Endodermal cell (in vitro differentiated cells): ENCODE results near the gene MBNL2. TPM values are rescaled to one million over a fixed set of nuclear protein-coding genes. Genes with fewer than 3 reads are reported as not detected.

Source experiments
- DNase-seq: peaks from one replicate; pipeline ENCODE4 v3.0.0-alpha.2; 2017
- H3K27ac ChIP-seq: 2 replicates; pipeline ENCODE4 v1.5.1; 2013; ENCODE audit warnings: mild to moderate bottlenecking, low read depth, low read length, moderate library complexity
- H3K27me3 ChIP-seq: 2 replicates; pipeline ENCODE4 v1.6.1; 2013; ENCODE audit warnings: mild to moderate bottlenecking, low read length, moderate library complexity; ENCODE audit not compliant: insufficient read depth, control insufficient read depth, poor library complexity, severe bottlenecking
- H3K36me3 ChIP-seq: 2 replicates; pipeline ENCODE4 v1.7.0; 2013; ENCODE audit warnings: mild to moderate bottlenecking, low read length, moderate library complexity; ENCODE audit not compliant: control insufficient read depth, insufficient read depth
- H3K4me1 ChIP-seq: one replicate; pipeline ENCODE4 v1.7.0; 2013; ENCODE audit warnings: low read length; ENCODE audit not compliant: control insufficient read depth, insufficient read depth
- H3K4me3 ChIP-seq: 2 replicates; pipeline ENCODE4 v1.5.1; 2013; ENCODE audit warnings: mild to moderate bottlenecking, low read length, moderate library complexity
- H3K9ac ChIP-seq: 2 replicates; pipeline ENCODE4 v1.6.1; 2013; ENCODE audit warnings: mild to moderate bottlenecking, low read length, moderate library complexity; ENCODE audit not compliant: poor library complexity, severe bottlenecking; ENCODE audit errors: extremely low read depth
- H3K9me3 ChIP-seq: 2 replicates; pipeline ENCODE4 v1.6.1; 2013; ENCODE audit warnings: mild to moderate bottlenecking, low read length, moderate library complexity; ENCODE audit not compliant: control insufficient read depth
- H3K27ac Mint-ChIP-seq: 2 replicates; pipeline ENCODE4 v1.8.0; 2020; ENCODE audit warnings: mixed read lengths
- H3K27me3 Mint-ChIP-seq: 2 replicates; pipeline ENCODE4 v1.8.0; 2021; ENCODE audit warnings: mild to moderate bottlenecking, mixed read lengths; ENCODE audit not compliant: insufficient read depth
- H3K36me3 Mint-ChIP-seq: 2 replicates; pipeline ENCODE4 v1.8.0; 2020; ENCODE audit warnings: low read depth, mixed read lengths
- H3K4me1 Mint-ChIP-seq: 2 replicates; pipeline ENCODE4 v1.8.0; 2020; ENCODE audit warnings: mixed read lengths
- H3K4me3 Mint-ChIP-seq: 2 replicates; pipeline ENCODE4 v1.8.0; 2020; ENCODE audit warnings: mild to moderate bottlenecking, moderate library complexity, mixed read lengths
- H3K9me3 Mint-ChIP-seq: 2 replicates; pipeline ENCODE4 v1.8.0; 2020; ENCODE audit warnings: mild to moderate bottlenecking, mixed read lengths
- WGBS, 2 experiments: methylation state at CpG; one replicate each; pipeline versions ENCODE4 v1.1.5 to v1.1.7; 2013; ENCODE audit warnings: missing lambda C conversion rate in 2 of 2, mixed read lengths in 1 of 2; ENCODE audit not compliant: insufficient coverage in 1 of 2, insufficient read length in 1 of 2; 5-methylcytosine and 5-hydroxymethylcytosine counted together
- total RNA-seq, 2 donors: library from RNA; stranded (reverse); fragmentation: NEBNext Ultra II Directional in 1 of 2; extraction: Animal tissue kit (Norgen Biotek cat#: 25700) in 1 of 2; gene quantifications; 2 replicates in 1 of 2; 3 replicates in 1 of 2; pipeline ENCODE4 v1.2.1, GENCODE V29; 2021
- TF ChIP-seq, protein P1 (sequence below): fragments of 200-600 bp; sonication (generic); conservative IDR thresholded peaks from 2 replicates; pipeline ENCODE4 v1.5.0; 2021; ENCODE audit warnings: antibody characterized with exemption, mild to moderate bottlenecking

Gene MBNL2
- total RNA-seq, 2 donors from 2014 or later: 1.7 to 3.3 TPM

- peaks cover 81% of the 10 kb centered on the region for H3K27me3 Mint-ChIP-seq
- no peak overlapping the region for H3K4me3 Mint-ChIP-seq
- Histone ChIP-seq H3K9me3 (peaks cover 11% of the 10 kb centered on the region), H3K27me3 (peaks cover 67% of the 10 kb centered on the region), H3K27ac (no peak overlapping the region), H3K36me3 (no peaks in the 10 kb centered on the region), H3K9ac (no peak overlapping the region), H3K4me3 (no peak overlapping the region), H3K4me1 (no peaks in the 10 kb centered on the region)
- no peaks in the 10 kb centered on the region for H3K4me1 Mint-ChIP-seq
- no peak overlapping the region for H3K27ac Mint-ChIP-seq
- no peak for DNase-seq
- peaks cover 2% of the 10 kb centered on the region for H3K9me3 Mint-ChIP-seq
- H3K36me3 Mint-ChIP-seq: no peaks in the 10 kb centered on the region
- TF ChIP-seq, protein P1, sequence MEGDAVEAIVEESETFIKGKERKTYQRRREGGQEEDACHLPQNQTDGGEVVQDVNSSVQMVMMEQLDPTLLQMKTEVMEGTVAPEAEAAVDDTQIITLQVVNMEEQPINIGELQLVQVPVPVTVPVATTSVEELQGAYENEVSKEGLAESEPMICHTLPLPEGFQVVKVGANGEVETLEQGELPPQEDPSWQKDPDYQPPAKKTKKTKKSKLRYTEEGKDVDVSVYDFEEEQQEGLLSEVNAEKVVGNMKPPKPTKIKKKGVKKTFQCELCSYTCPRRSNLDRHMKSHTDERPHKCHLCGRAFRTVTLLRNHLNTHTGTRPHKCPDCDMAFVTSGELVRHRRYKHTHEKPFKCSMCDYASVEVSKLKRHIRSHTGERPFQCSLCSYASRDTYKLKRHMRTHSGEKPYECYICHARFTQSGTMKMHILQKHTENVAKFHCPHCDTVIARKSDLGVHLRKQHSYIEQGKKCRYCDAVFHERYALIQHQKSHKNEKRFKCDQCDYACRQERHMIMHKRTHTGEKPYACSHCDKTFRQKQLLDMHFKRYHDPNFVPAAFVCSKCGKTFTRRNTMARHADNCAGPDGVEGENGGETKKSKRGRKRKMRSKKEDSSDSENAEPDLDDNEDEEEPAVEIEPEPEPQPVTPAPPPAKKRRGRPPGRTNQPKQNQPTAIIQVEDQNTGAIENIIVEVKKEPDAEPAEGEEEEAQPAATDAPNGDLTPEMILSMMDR: no peak
- 86 to 100% methylated on average over 1 to 2 of the region's 2 CpGs for WGBS, 2 experiments
These were observed 42.6 kb upstream of the MBNL2 start for GRCh38 chr13:97179501-97179900.

- no peak for DNase-seq
- Histone ChIP-seq H3K36me3 (no peaks in the 10 kb centered on the region), H3K27ac (no peak overlapping the region), H3K4me1 (no peaks in the 10 kb centered on the region), H3K9me3 (peaks cover 32% of the 10 kb centered on the region), H3K4me3 (no peak overlapping the region), H3K9ac (no peak overlapping the region), H3K27me3 (peaks cover 43% of the 10 kb centered on the region)
- Mint-ChIP-seq H3K27ac (no peak overlapping the region), H3K4me3 (no peak overlapping the region), H3K9me3 (peaks cover 21% of the 10 kb centered on the region), H3K4me1 (no peaks in the 10 kb centered on the region), H3K36me3 (no peaks in the 10 kb centered on the region), H3K27me3 (peaks cover 65% of the 10 kb centered on the region)
- TF ChIP-seq, protein P1: no peak
- 87 to 90% methylated on average over 4 to 6 of the region's 6 CpGs for WGBS, 2 experiments
These were observed 39.8 kb upstream of the MBNL2 start for GRCh38 chr13:97182111-97182890.

DNA sequence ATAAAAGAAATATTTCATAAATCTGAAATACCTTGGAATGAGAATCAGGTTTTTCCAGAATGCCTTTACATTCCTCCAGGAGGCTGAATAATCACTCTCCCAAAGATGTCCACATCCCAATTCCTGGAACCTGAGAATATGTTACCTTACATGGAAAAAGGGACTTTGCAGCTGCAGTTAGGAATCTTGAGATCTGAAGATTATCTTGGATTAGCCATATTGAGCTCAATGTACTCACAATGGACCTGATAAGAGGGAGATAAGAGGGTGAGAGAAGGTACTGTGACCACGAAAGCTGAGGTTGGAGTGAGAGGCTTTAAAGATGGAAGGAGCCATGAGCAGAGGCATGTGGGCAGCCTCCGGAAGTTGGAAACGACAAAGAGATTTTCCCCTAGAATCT, 36.8 kb upstream of the MBNL2 start:
- no peaks in the 10 kb centered on the region for H3K36me3 ChIP-seq
- Mint-ChIP-seq H3K9me3 (peaks cover 21% of the 10 kb centered on the region), H3K27me3 (peaks cover 67% of the 10 kb centered on the region), H3K36me3 (no peaks in the 10 kb centered on the region), H3K4me3 (no peak overlapping the region), H3K27ac (no peak overlapping the region), H3K4me1 (no peaks in the 10 kb centered on the region)
- no peak overlapping the region for H3K9ac ChIP-seq
- no peaks in the 10 kb centered on the region for H3K4me1 ChIP-seq
- TF ChIP-seq, protein P1: no peak
- no peak for DNase-seq
- 75 to 76% methylated on average over 2 to 3 of the region's 3 CpGs for WGBS, 2 experiments
- H3K27ac ChIP-seq: no peak overlapping the region
- H3K27me3 ChIP-seq: peaks cover 35% of the 10 kb centered on the region
- H3K4me3 ChIP-seq: peak overlapping the region; percentile 65
- peaks cover 32% of the 10 kb centered on the region for H3K9me3 ChIP-seq
